Measurements from ENCODE around the gene COMTD1. TPM values are rescaled to one million over a fixed set of nuclear protein-coding genes. Genes with fewer than 3 reads are reported as not detected.

COMTD1 gene
- total RNA-seq, 4 donors from 2014 or later = 6.7 to 29.0 (median 21.7) TPM

GRCh38 chr10:75207079-75207856 is 28.5 kb downstream of the COMTD1 start:
- TF ChIP-seq CTCF (IDR thresholded peaks at IDR 0.05; ENCODE audit: low read depth) = no peak

- no peak for TF ChIP-seq CTCF (IDR thresholded peaks at IDR 0.05; ENCODE audit: low read depth)
Observed at GRCh38 chr10:75205908-75206307, 29.8 kb downstream of the COMTD1 start.

- TF ChIP-seq CTCF (IDR thresholded peaks at IDR 0.05; ENCODE audit: low read depth) = no peak
Observed at GRCh38 chr10:75203724-75204123, 32.0 kb downstream of the COMTD1 start.

GRCh38 chr10:75202321-75203045 is 33.3 kb downstream of the COMTD1 start:
- TF ChIP-seq CTCF (IDR thresholded peaks at IDR 0.05; ENCODE audit: low read depth) = no peak

GRCh38 chr10:75201793-75202307 is 33.9 kb downstream of the COMTD1 start:
- no peak for TF ChIP-seq CTCF (IDR thresholded peaks at IDR 0.05; ENCODE audit: low read depth)

- TF ChIP-seq CTCF (IDR thresholded peaks at IDR 0.05; ENCODE audit: low read depth) = no peak
Observed at GRCh38 chr10:75197906-75198305, 37.9 kb downstream of the COMTD1 start.

GRCh38 chr10:75197066-75197465 is 38.7 kb downstream of the COMTD1 start:
- TF ChIP-seq CTCF (IDR thresholded peaks at IDR 0.05; ENCODE audit: low read depth) = no peak
